Calu3 (cell line): Measurements from ENCODE around the gene CAPN2. TPM values are rescaled to one million over a fixed set of nuclear protein-coding genes. Genes with fewer than 3 reads are reported as not detected.

Experiments used
- BruUV-seq: library from RNA; stranded (reverse); fragments of 400-500 nt; replicated peaks from 2 replicates; lab custom pipeline; 2021; lab: Mats Ljungman, UMichigan
- CTCF ChIA-PET: fragments of 300-600 bp; sonication (Branson Sonifier 250); formaldehyde crosslinking; loops from one replicate; lab custom pipeline; 2022; ENCODE audit warnings: antibody characterized with exemption; lab: Charles Lee
- DNase-seq: peaks from one replicate; pipeline ENCODE4 v3.0.0; 2022
- H3K27ac Mint-ChIP-seq: one replicate; pipeline ENCODE4 v1.8.0; 2022; ENCODE audit warnings: mixed read lengths; ENCODE audit not compliant: unreplicated experiment
- H3K27me3 Mint-ChIP-seq: one replicate; pipeline ENCODE4 v1.8.0; 2022; ENCODE audit warnings: mixed read lengths; ENCODE audit not compliant: unreplicated experiment
- H3K36me3 Mint-ChIP-seq: one replicate; pipeline ENCODE4 v1.8.0; 2022; ENCODE audit warnings: mild to moderate bottlenecking, moderate library complexity, mixed read lengths; ENCODE audit not compliant: insufficient read depth, unreplicated experiment
- H3K4me1 Mint-ChIP-seq: one replicate; pipeline ENCODE4 v1.8.0; 2022; ENCODE audit warnings: mild to moderate bottlenecking, low read depth, mixed read lengths; ENCODE audit not compliant: unreplicated experiment
- H3K4me3 Mint-ChIP-seq: one replicate; pipeline ENCODE4 v1.8.0; 2022; ENCODE audit warnings: mild to moderate bottlenecking, low read depth, moderate library complexity, mixed read lengths; ENCODE audit not compliant: unreplicated experiment
- H3K9me3 Mint-ChIP-seq: one replicate; pipeline ENCODE4 v1.8.0; 2022; ENCODE audit warnings: low read depth, mixed read lengths; ENCODE audit not compliant: unreplicated experiment
- intact Hi-C: fragments of 100-400 bp; cut with micrococcal nuclease; formaldehyde crosslinking; loops from one replicate; pipeline ENCODE4 v1.10.0; 2022; ENCODE audit not compliant: unreplicated experiment
- total RNA-seq: library from RNA; stranded (reverse); gene quantifications from 2 replicates; pipeline ENCODE4 v1.2.3, GENCODE V29; 2022
- TF ChIP-seq, protein P1 (sequence below): fragments of 200-600 bp; IDR thresholded peaks from one replicate; pipeline ENCODE4 v1.8.0; 2022; ENCODE audit warnings: antibody characterized with exemption; ENCODE audit not compliant: unreplicated experiment

The CAPN2 gene
- total RNA-seq, 1 experiment from 2014 or later, result 266 TPM

DNA sequence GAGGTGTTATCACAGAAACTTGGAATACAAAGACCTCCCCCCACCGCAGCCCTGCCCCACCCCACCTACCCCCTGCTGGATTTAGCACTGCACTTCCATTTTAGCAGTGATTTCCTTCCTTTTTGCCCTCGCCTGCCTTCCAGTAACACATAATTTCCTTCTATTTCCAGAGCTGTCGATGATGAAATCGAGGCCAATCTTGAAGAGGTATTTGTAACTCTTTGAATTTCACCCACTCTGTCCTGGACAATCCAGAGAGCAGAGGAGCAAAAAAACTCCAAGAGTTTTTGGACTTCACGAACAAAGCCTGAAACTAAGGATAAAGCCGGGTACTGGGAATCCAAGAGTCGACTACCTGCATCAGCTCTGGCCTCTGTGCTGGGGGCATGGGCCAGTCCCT, 49.1 kb downstream of the CAPN2 start:
- Mint-ChIP-seq H3K4me3 (no peak overlapping the region), H3K27me3 (no peaks in the 10 kb centered on the region), H3K4me1 (peaks cover 7% of the 10 kb centered on the region), H3K36me3 (peaks cover 93% of the 10 kb centered on the region), H3K9me3 (no peaks in the 10 kb centered on the region), H3K27ac (no peak overlapping the region)
- intact Hi-C loops, result no loop called here
- no peak for DNase-seq
- CTCF ChIA-PET, result interaction anchor here (1.0 to 1.1 kb wide), 2 partner anchors 10 to 49 kb away, joined by 3 to 4 read pairs; no protein-coding TSS in a partner anchor
- BruUV-seq, result no TSS peak
- TF ChIP-seq, protein P1, sequence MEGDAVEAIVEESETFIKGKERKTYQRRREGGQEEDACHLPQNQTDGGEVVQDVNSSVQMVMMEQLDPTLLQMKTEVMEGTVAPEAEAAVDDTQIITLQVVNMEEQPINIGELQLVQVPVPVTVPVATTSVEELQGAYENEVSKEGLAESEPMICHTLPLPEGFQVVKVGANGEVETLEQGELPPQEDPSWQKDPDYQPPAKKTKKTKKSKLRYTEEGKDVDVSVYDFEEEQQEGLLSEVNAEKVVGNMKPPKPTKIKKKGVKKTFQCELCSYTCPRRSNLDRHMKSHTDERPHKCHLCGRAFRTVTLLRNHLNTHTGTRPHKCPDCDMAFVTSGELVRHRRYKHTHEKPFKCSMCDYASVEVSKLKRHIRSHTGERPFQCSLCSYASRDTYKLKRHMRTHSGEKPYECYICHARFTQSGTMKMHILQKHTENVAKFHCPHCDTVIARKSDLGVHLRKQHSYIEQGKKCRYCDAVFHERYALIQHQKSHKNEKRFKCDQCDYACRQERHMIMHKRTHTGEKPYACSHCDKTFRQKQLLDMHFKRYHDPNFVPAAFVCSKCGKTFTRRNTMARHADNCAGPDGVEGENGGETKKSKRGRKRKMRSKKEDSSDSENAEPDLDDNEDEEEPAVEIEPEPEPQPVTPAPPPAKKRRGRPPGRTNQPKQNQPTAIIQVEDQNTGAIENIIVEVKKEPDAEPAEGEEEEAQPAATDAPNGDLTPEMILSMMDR, result no peak

GRCh38 chr1:223763251-223763650, 50.9 kb downstream of the CAPN2 start:
- Mint-ChIP-seq H3K4me1 (peaks cover 7% of the 10 kb centered on the region), H3K36me3 (peaks cover 86% of the 10 kb centered on the region), H3K27ac (peak overlapping the region; percentile 53), H3K27me3 (no peaks in the 10 kb centered on the region), H3K4me3 (no peak overlapping the region), H3K9me3 (no peaks in the 10 kb centered on the region)
- DNase-seq, result no peak
- TF ChIP-seq, protein P1, result no peak
- no TSS peak for BruUV-seq
- CTCF ChIA-PET, result no interaction called here
- intact Hi-C loops, result no loop called here

DNA sequence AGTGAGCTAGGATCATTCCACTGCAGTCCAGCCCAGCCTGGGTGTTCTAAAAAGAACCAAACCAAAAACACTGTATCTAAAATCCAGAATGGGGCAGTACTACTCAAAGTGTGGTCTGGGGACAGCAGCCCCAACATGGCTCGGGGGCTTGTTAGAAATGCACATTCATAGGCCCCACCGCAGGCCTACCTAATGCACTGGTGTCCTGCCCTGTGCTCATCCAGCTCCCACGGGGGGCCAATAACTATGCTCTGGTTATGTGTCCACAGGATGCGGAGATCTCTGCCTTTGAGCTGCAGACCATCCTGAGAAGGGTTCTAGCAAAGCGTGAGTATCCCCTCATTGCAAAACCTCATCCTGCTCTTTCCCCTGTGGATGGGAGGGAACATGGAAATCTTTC, 51.5 kb downstream of the CAPN2 start:
- Mint-ChIP-seq H3K27ac (no peak overlapping the region), H3K9me3 (no peaks in the 10 kb centered on the region), H3K36me3 (peaks cover 86% of the 10 kb centered on the region), H3K27me3 (no peaks in the 10 kb centered on the region), H3K4me3 (no peak overlapping the region), H3K4me1 (peaks cover 7% of the 10 kb centered on the region)
- BruUV-seq, result no TSS peak
- TF ChIP-seq, protein P1, result no peak
- no peak for DNase-seq
- intact Hi-C loops, result no loop called here
- CTCF ChIA-PET, result no interaction called here

GRCh38 chr1:223765036-223765718, 52.8 kb downstream of the CAPN2 start:
- no peak overlapping the region for H3K4me3 Mint-ChIP-seq
- peaks cover 86% of the 10 kb centered on the region for H3K36me3 Mint-ChIP-seq

More at GRCh38 chr1:223765036-223765718, 52.8 kb downstream of the CAPN2 start:
- H3K27me3 Mint-ChIP-seq, result no peaks in the 10 kb centered on the region
- intact Hi-C loops, result no loop called here
- no peaks in the 10 kb centered on the region for H3K9me3 Mint-ChIP-seq
- peaks cover 17% of the 10 kb centered on the region for H3K4me1 Mint-ChIP-seq
- CTCF ChIA-PET, result interaction anchor here (0.9 kb wide), 1 partner anchor 52 kb away, joined by 3 read pairs; the partner anchor contains the start of gene CAPN2
- TF ChIP-seq, protein P1, result no peak
- no peak overlapping the region for H3K27ac Mint-ChIP-seq
- no TSS peak for BruUV-seq
- peak; percentile 49 for DNase-seq
